A549 (cell line): ENCODE data around the gene SLC12A7.

Experiments
- CHD4 ChIP-seq: fragments of 200-600 bp; sonication (generic); IDR thresholded peaks from 2 replicates; pipeline ENCODE4 v1.6.1; 2016; ENCODE audit warnings: antibody characterized with exemption, mild to moderate bottlenecking, borderline replicate concordance
- ESRRA ChIP-seq: fragments of 150-350 bp; IDR thresholded peaks from 2 replicates; pipeline ENCODE4 v1.6.1; 2014; ENCODE audit warnings: mild to moderate bottlenecking, low read length, borderline replicate concordance
- HOXA7 ChIP-seq: fragments of 250-450 bp; sonication (Bioruptor Pico); IDR thresholded peaks from 2 replicates; pipeline ENCODE4 v1.5.0; 2020; ENCODE audit warnings: mild to moderate bottlenecking, moderate library complexity
- HOXB13 ChIP-seq: fragments of 250-450 bp; sonication (Bioruptor Pico); IDR thresholded peaks from 2 replicates; pipeline ENCODE4 v1.5.0; 2020; ENCODE audit warnings: low read depth, mild to moderate bottlenecking, moderate library complexity
- MAX ChIP-seq: IDR thresholded peaks from 2 replicates; pipeline ENCODE4 v1.6.1; 2012
- POLR2A ChIP-seq: IDR thresholded peaks from 2 replicates; pipeline ENCODE4 v1.6.1; 2012; ENCODE audit warnings: mild to moderate bottlenecking, low read length
- TF ChIP-seq, protein P1 (sequence below): fragments of >200 bp; sonication (Bioruptor Twin); formaldehyde crosslinking; IDR thresholded peaks from 3 replicates; pipeline ENCODE4 v1.5.1; 2016

GRCh38 chr5:1123418-1124147 is 11.7 kb upstream of the SLC12A7 start:
- TF ChIP-seq, protein P1, sequence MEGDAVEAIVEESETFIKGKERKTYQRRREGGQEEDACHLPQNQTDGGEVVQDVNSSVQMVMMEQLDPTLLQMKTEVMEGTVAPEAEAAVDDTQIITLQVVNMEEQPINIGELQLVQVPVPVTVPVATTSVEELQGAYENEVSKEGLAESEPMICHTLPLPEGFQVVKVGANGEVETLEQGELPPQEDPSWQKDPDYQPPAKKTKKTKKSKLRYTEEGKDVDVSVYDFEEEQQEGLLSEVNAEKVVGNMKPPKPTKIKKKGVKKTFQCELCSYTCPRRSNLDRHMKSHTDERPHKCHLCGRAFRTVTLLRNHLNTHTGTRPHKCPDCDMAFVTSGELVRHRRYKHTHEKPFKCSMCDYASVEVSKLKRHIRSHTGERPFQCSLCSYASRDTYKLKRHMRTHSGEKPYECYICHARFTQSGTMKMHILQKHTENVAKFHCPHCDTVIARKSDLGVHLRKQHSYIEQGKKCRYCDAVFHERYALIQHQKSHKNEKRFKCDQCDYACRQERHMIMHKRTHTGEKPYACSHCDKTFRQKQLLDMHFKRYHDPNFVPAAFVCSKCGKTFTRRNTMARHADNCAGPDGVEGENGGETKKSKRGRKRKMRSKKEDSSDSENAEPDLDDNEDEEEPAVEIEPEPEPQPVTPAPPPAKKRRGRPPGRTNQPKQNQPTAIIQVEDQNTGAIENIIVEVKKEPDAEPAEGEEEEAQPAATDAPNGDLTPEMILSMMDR: no peak
- no peak for TF ChIP-seq POLR2A
- no peak for TF ChIP-seq CHD4
- TF ChIP-seq HOXB13 (CRISPR knock-in tag): no peak
- no peak for TF ChIP-seq MAX
- no peak for TF ChIP-seq HOXA7
- TF ChIP-seq ESRRA: no peak
